Liver (tissue), 9 donors: Measurements from ENCODE around the gene ATOH7. TPM values are rescaled to one million over a fixed set of nuclear protein-coding genes. Genes with fewer than 3 reads are reported as not detected.

ENCODE experiments used
- DNase-seq: peaks from one replicate; pipeline ENCODE4 v3.0.0-alpha.2; 2017; ENCODE audit warnings: low spot score
- H3K27ac ChIP-seq, 2 donors: one replicate each; pipeline ENCODE4 v1.7.0; 2013; ENCODE audit warnings: inconsistent platforms in 2 of 2, low read length in 2 of 2, control low read depth in 1 of 2, low read depth in 1 of 2, mild to moderate bottlenecking in 1 of 2
- H3K27me3 ChIP-seq, 4 donors: one replicate each; pipeline versions ENCODE4 v1.6.1 to v1.7.0; 2013; ENCODE audit warnings: low read length in 3 of 4, inconsistent platforms in 1 of 4, mild to moderate bottlenecking in 1 of 4, moderate library complexity in 1 of 4; ENCODE audit not compliant: control insufficient read depth in 4 of 4, insufficient read depth in 4 of 4
- H3K36me3 ChIP-seq, 4 donors: one replicate each; pipeline versions ENCODE4 v1.6.1 to v1.7.0; 2013; ENCODE audit warnings: low read length in 3 of 4, mild to moderate bottlenecking in 3 of 4, low read depth in 1 of 4, moderate library complexity in 1 of 4; ENCODE audit not compliant: control insufficient read depth in 4 of 4, insufficient read depth in 3 of 4
- H3K4me1 ChIP-seq, 4 donors: one replicate each; pipeline versions ENCODE4 v1.6.1 to v1.7.0; 2013; ENCODE audit warnings: low read length in 3 of 4, mild to moderate bottlenecking in 3 of 4, moderate library complexity in 1 of 4; ENCODE audit not compliant: control insufficient read depth in 4 of 4, insufficient read depth in 4 of 4
- H3K4me3 ChIP-seq, 3 donors: one replicate each; pipeline versions ENCODE4 v1.6.1 to v1.7.0; 2013; ENCODE audit warnings: low read length in 3 of 3, control low read depth in 1 of 3, low read depth in 1 of 3, mild to moderate bottlenecking in 1 of 3
- H3K9ac ChIP-seq, 2 donors: one replicate each; pipeline ENCODE4 v1.7.0; 2013; ENCODE audit warnings: low read length in 2 of 2, mild to moderate bottlenecking in 2 of 2, moderate library complexity in 2 of 2, control low read depth in 1 of 2, low read depth in 1 of 2
- H3K9me3 ChIP-seq, 4 donors: one replicate each; pipeline versions ENCODE4 v1.6.1 to v1.7.0; 2013; ENCODE audit warnings: low read length in 3 of 4; ENCODE audit not compliant: control insufficient read depth in 4 of 4
- ATF3 ChIP-seq: IDR thresholded peaks from 2 replicates; pipeline ENCODE4 v1.6.1; 2016; ENCODE audit warnings: antibody characterized with exemption
- CTCF ChIP-seq: fragments of 150-350 bp; IDR thresholded peaks from 2 replicates; pipeline ENCODE4 v1.5.1; 2017; ENCODE audit warnings: improper control_type of control experiment, low read depth, low read length; ENCODE audit not compliant: missing input control
- EGR1 ChIP-seq, 2 donors: IDR thresholded peaks; 2 replicates each; pipeline ENCODE4 v1.6.1; 2016 to 2018; ENCODE audit warnings: antibody characterized with exemption in 2 of 2, low read depth in 2 of 2
- FOXA1 ChIP-seq: IDR thresholded peaks from 2 replicates; pipeline ENCODE4 v1.6.1; 2016; ENCODE audit warnings: antibody characterized with exemption
- FOXA2 ChIP-seq: IDR thresholded peaks from 2 replicates; pipeline ENCODE4 v1.6.1; 2016; ENCODE audit warnings: antibody characterized with exemption
- GABPA ChIP-seq, 2 donors: IDR thresholded peaks in 1 of 2; conservative IDR thresholded peaks in 1 of 2; 2 replicates each; pipeline ENCODE4 v1.6.1; 2016; ENCODE audit warnings: antibody characterized with exemption in 2 of 2, mild to moderate bottlenecking in 1 of 2, moderate library complexity in 1 of 2
- HNF4A ChIP-seq, 2 donors: conservative IDR thresholded peaks; 2 replicates each; pipeline ENCODE4 v1.6.1; 2016; ENCODE audit warnings: antibody characterized with exemption in 2 of 2, mild to moderate bottlenecking in 2 of 2
- HNF4G ChIP-seq: IDR thresholded peaks from 2 replicates; pipeline ENCODE4 v1.6.1; 2016; ENCODE audit warnings: antibody characterized with exemption
- JUND ChIP-seq, 2 donors: IDR thresholded peaks; 2 replicates each; pipeline ENCODE4 v1.6.1; 2016; ENCODE audit warnings: antibody characterized with exemption in 2 of 2
- MAX ChIP-seq: IDR thresholded peaks from 2 replicates; pipeline ENCODE4 v1.6.1; 2016; ENCODE audit warnings: antibody characterized with exemption
- NR2F2 ChIP-seq: IDR thresholded peaks from 2 replicates; pipeline ENCODE4 v1.6.1; 2016; ENCODE audit warnings: antibody characterized with exemption
- RAD21 ChIP-seq, 2 donors: IDR thresholded peaks; 2 replicates each; pipeline ENCODE4 v1.6.1; 2016; ENCODE audit warnings: antibody characterized with exemption in 2 of 2, mild to moderate bottlenecking in 2 of 2
- REST ChIP-seq: IDR thresholded peaks from 2 replicates; pipeline ENCODE4 v1.6.1; 2016; ENCODE audit warnings: antibody characterized with exemption, mild to moderate bottlenecking
- RXRA ChIP-seq, 2 donors: IDR thresholded peaks; 2 replicates each; pipeline ENCODE4 v1.6.1; 2017 to 2018; ENCODE audit warnings: antibody characterized with exemption in 2 of 2, mild to moderate bottlenecking in 1 of 2
- SP1 ChIP-seq: IDR thresholded peaks from 2 replicates; pipeline ENCODE4 v1.6.1; 2018; ENCODE audit warnings: antibody characterized with exemption, mild to moderate bottlenecking
- TAF1 ChIP-seq: conservative IDR thresholded peaks from 2 replicates; pipeline ENCODE4 v1.6.1; 2016; ENCODE audit warnings: antibody characterized with exemption, mild to moderate bottlenecking
- YY1 ChIP-seq: IDR thresholded peaks from 2 replicates; pipeline ENCODE4 v1.6.1; 2016; ENCODE audit warnings: antibody characterized with exemption, mild to moderate bottlenecking
- ZBTB33 ChIP-seq: IDR thresholded peaks from 2 replicates; pipeline ENCODE4 v1.6.1; 2016; ENCODE audit warnings: antibody characterized with exemption
- WGBS: extraction: QIAGEN DNeasy Blood & Tissue Kit; methylation state at CpG from one replicate; pipeline ENCODE4 v1.1.7; 2013; 5-methylcytosine and 5-hydroxymethylcytosine counted together
- polyA plus RNA-seq, 2 donors: library from polyadenylated mRNA; stranded (reverse) in 1 of 2; unstranded in 1 of 2; fragments of 200-250 nt in 1 of 2; fragments of >200 nt in 1 of 2; fragmentation: Nextera tagmentation in 1 of 2; extraction: Ambion mirVana in 1 of 2; gene quantifications; one replicate each; pipeline versions ENCODE4 v1.2.1 to v1.2.3, GENCODE V29; 2013 to 2015
- total RNA-seq, 2 donors: library from RNA; depleted of rRNA; stranded (reverse); fragments of >200 nt; gene quantifications; one replicate each; pipeline ENCODE4 v1.2.3, GENCODE V29; 2014
- donor health status: healthy.
- donor health status: healthy.
- donor health status: healthy.
- donor health status: healthy.
- donor health status: healthy.

Gene ATOH7
- total and polyA plus RNA-seq, 4 donors: 0.14 to 0.33 TPM; not detected in 2

GRCh38 chr10:68239069-68239468 lies 7.2 kb upstream of the ATOH7 start:
- WGBS: 95% methylated on average over 5 of the region's 5 CpGs
- no peaks in the 10 kb centered on the region for H3K4me1 ChIP-seq
- H3K9me3 ChIP-seq: no peaks in the 10 kb centered on the region
- H3K27me3 ChIP-seq: no peaks in the 10 kb centered on the region
- no peak for DNase-seq
- peaks cover 0 to 4% (median under 1%) of the 10 kb centered on the region in 4 donors for H3K36me3 ChIP-seq
- H3K27ac ChIP-seq: no peak overlapping the region
- no peak overlapping the region for H3K4me3 ChIP-seq
- H3K9ac ChIP-seq: no peak overlapping the region
- TF ChIP-seq TAF1 (no peak), FOXA2 (no peak), YY1 (no peak), HNF4G (no peak), SP1 (no peak), ZBTB33 (no peak), MAX (no peak), REST (no peak)

- H3K4me3 ChIP-seq: no peak overlapping the region
- H3K9ac ChIP-seq: no peak overlapping the region
- H3K27ac ChIP-seq: no peak overlapping the region
- peaks cover 0 to 4% (median under 1%) of the 10 kb centered on the region in 4 donors for H3K36me3 ChIP-seq
- no peaks in the 10 kb centered on the region for H3K27me3 ChIP-seq
- no peaks in the 10 kb centered on the region for H3K4me1 ChIP-seq
- H3K9me3 ChIP-seq: no peaks in the 10 kb centered on the region
- DNase-seq: no peak
- TF ChIP-seq NR2F2 (no peak), ATF3 (no peak), FOXA2 (no peak), YY1 (no peak), EGR1 (IDR thresholded peaks at IDR 0.05; ENCODE audit: low read depth in 2 of 2) (no peak), MAX (no peak), GABPA (IDR thresholded peaks at IDR 0.05 in 1 of 2, conservative IDR thresholded peaks at IDR 0.05 in 1 of 2) (no peak), SP1 (no peak), HNF4A (conservative IDR thresholded peaks at IDR 0.05) (no peak), TAF1 (no peak), FOXA1 (no peak), JUND (IDR thresholded peaks at IDR 0.05) (no peak), HNF4G (no peak), RXRA (IDR thresholded peaks at IDR 0.05) (no peak), CTCF (no peak), ZBTB33 (no peak), RAD21 (IDR thresholded peaks at IDR 0.05) (no peak), REST (no peak)
- WGBS: 94% methylated on average over 6 of the region's 6 CpGs
Observed at GRCh38 chr10:68238371-68238770, 6.5 kb upstream of the ATOH7 start.
